AG10803 (cell line): ENCODE results near the gene TPK1.

ENCODE experiments used
- DNase-seq: peaks from one replicate; pipeline ENCODE4 v3.0.0; 2010; ENCODE audit warnings: low read depth
- H3K4me3 ChIP-seq: 2 replicates; pipeline ENCODE4 v1.5.1; 2011; ENCODE audit warnings: mild to moderate bottlenecking, low read length, control low read depth
- CTCF ChIP-seq: conservative IDR thresholded peaks from 2 replicates; pipeline ENCODE4 v1.5.1; 2011; ENCODE audit warnings: mild to moderate bottlenecking, low read length, control low read depth, inconsistent platforms

Gene TPK1

GRCh38 chr7:144835652-144836544 is at the start of gene TPK1:
Gene TPK1 (minus strand): TSS chr7:144836053. CDS start chr7:144835602, 451 bp downstream.
- peak; percentile 94 for DNase-seq
- H3K4me3 ChIP-seq: peak within 1 kb of the TSS; percentile 89
- TF ChIP-seq CTCF: no peak

DNA sequence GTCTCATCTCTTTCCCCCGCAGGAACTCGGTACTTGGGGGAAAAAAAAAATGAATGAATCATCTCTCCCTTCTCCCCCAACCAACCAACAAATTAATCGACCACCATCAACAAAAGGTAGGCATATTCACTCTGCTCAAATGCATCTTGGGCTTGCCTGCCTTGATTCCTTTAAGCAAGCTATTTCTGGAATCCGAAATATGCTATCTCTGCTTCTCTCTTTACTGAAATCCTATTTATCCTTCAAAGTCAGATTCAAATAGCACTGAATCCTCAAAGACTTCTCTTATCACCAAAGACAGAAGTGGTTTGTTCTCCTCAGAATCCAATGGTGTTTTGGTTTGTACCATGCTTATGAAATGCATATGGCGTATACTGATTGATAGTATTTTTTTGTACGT is 49.6 kb upstream of the TPK1 start:
- no peak for TF ChIP-seq CTCF
- no peak for DNase-seq
- H3K4me3 ChIP-seq: no peak overlapping the region

DNA sequence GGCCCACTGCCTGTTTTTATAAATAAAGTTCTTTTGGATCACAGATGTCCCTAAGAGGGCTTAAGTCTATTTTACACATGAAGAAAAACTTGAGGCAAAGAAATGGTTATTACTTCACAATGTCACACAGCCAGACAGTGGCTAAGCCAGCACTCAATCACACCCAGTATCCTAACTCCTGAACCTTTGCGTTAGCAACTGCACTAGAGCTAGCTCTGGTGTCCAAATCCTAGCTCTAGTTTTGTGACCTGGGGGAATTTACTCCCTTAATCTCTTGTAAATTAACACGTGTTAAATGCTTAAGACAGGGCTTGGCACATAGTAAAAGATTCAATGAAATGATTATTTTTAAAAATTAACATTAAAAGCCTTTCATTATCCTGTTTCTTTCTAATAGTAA is 49.0 kb upstream of the TPK1 start:
- TF ChIP-seq CTCF: no peak
- DNase-seq: no peak
- no peak overlapping the region for H3K4me3 ChIP-seq

GRCh38 chr7:144873316-144873845 is 37.5 kb upstream of the TPK1 start:
- no peak overlapping the region for H3K4me3 ChIP-seq
- no peak for TF ChIP-seq CTCF
- no peak for DNase-seq

DNA sequence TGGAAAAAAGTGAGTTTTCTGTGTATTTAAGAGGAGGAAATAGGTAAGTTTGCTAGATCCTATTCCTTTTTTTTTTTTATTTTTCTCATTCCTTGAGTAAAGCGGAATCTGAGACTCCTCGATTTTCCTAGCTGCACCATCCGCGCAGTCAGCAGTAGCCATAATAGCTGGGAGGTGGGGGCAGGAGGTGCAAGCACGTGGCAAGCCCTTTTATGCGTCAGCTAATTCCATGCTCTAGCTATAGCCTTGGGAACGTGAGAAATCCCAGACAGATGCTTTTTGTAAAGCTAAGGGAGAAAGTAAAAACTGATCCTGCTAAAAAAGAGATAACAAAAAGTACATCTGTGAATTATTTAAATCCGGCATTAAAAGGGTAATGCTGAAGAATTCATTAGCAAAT is 33.2 kb upstream of the TPK1 start:
- no peak overlapping the region for H3K4me3 ChIP-seq
- DNase-seq: no peak
- no peak for TF ChIP-seq CTCF

- TF ChIP-seq CTCF: no peak
- DNase-seq: no peak
- no peak overlapping the region for H3K4me3 ChIP-seq
These were observed 30.3 kb upstream of the TPK1 start for GRCh38 chr7:144866189-144866588.

- TF ChIP-seq CTCF: no peak
- H3K4me3 ChIP-seq: no peak overlapping the region
- no peak for DNase-seq
These were observed 27.4 kb upstream of the TPK1 start for GRCh38 chr7:144863320-144863647.
